Stimulated activated CD8-positive, alpha-beta memory T cell treated with anti-CD3 and anti-CD28 coated beads, Interleukin-15, amount 100 ng/mL, for 48 hours (primary cell): ENCODE data around the gene RCN1.
"Not testable (repeated sequence)": the region's sequence is repeated elsewhere in the genome, so short reads cannot be mapped to it uniquely, and the experiment has no call there.

ENCODE experiments used
- DNase-seq, 2 donors: peaks; one replicate each; pipeline ENCODE4 v3.0.0-alpha.2; 2020; ENCODE audit warnings: low read depth in 2 of 2

RCN1 gene

DNA sequence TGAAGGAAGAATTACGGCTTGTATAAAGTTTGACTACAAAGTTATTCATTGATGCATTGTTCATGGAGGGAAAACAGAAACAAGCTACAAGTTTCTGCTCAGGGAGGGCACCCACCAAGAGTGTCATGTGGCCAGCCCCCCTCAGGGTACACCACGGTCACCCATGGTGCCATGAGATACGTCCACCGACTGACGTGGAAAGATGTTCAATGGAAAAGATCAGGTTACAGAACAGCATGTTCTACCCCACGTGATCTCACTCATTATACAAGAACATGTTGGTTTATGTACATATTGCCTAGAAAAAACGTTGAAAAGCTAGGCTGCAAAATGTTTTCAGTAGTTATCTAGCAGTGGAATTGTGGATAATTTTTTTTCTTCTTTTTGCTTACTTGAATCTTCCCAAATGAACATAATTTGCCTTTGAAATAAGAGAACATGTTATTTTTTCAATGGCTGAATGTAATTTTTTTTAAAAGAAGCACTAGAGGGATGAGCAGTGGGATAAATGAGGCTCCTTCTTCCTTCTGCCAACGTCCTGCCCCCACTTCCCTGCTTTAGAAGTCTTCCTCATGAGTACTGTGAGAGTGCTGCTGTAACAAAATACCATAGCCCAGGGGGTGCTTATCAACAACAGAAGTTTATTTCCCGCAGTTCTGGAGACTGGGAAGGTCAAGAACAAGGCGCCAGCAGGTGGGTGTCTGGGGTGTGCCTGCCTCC lies 22.5 kb downstream of the RCN1 start:
- DNase-seq: no peak

DNA sequence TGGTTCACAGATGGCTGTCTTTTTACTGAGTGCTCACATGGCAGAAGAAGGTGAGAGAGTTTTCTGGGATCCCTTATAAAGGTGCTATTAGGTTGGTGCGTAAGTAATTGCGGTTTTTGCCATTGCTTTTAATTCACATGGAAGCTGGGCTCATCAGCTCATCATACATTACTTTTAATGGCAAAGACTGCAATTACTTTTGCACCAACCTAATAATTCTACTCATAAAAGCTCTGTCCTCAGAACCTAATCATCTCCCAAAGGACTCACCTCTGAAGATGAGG lies 23.0 kb downstream of the RCN1 start:
- DNase-seq: no peak

GRCh38 chr11:32115446-32115845 lies 24.6 kb downstream of the RCN1 start:
- no peak for DNase-seq

DNA sequence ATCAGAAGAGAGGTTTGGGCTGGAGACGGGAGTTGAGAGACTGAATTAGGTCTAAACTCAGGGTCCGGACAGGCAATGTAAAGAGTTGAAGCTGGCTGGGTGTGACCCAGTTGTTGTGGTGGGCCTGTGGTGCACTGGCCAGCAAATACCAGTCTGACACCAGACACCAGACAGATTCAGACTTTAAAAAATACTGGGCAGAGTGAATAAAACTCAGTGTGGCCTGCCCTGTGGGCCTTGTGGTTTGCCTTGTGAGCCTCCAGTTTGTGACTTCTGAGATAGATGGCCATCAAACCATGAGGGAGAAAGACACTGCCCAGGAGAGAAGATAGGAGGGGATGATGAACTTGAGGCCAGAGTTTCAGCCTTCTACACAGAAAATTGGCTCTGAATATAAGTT lies 25.8 kb downstream of the RCN1 start:
- no peak for DNase-seq

GRCh38 chr11:32118025-32118974 lies 27.4 kb downstream of the RCN1 start:
- DNase-seq: no peak

DNA sequence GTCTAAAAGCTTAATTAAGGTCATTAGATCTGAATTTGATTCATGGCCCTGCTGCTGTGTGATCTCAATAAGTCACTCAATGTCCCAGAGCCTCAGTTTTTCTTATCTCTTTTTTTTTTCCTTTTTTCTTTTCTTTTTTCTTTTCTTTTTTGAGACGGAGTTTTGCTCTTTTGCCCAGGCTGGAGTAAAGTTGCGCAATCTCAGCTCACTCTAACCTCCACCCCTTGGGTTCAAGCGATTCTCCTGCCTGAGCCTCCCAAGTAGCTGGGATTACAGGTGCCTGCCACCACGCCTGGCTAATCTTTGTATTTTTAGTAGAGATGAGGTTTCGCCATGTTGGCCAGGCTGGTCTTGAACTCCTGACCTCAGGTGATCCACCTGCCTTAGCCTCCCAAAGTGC lies 28.3 kb downstream of the RCN1 start:
- DNase-seq: not testable (repeated sequence)

DNA sequence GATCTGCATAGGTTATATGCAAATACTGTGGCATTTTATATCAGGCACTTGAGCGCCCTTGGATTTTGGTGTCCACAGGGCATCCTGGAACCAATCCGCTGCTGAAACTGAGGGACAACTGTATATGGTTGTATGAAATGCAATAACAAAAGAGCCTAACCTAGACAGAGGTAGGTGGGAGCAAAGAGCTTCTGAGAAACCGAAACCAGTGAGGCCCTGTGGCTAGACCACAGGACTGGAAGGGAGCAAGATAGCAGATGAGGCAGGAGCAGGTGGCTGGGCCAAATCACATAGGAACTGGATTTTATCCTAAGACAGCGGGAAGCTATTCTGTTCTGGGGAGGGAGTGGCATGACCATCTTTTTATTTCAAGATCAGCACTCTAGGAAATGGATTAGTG lies 30.1 kb downstream of the RCN1 start:
- DNase-seq: no peak

DNA sequence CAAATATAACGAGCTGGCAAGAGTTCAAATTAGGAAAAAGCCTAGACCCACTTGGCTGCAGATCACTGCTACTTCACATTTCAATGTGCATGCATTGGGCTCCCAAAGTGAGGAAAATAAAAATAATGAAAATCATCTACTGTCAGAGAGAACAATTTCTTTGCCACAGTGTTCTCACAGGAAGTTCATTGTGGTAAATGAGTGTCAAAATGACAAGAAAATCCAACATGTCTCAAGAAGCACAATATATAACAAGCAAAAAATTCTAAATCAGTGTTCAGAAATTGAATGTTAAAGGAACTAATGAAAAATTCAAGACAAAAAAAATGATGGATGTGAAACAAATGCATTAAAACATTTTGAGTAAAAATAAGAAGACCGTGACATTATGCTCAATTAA lies 31.3 kb downstream of the RCN1 start:
- no peak for DNase-seq

DNA sequence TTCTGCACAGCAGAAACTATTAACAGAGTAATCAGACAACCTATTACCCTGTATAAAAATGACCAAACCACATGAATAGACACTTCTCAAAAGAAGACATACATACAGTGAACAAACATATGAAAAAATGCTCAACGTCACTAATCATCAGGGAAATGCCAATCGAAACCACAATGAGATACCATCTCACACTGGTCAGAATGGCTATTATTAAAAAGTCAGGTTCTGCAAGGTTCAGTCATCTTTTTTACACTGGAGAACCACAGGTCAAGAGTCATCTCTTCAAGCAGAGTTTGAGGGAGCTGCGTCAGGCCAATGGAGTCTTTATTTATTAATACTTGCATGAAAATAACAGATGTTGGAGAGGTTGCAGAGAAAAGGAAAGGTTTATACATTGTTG lies 40.4 kb downstream of the RCN1 start:
- no peak for DNase-seq

- DNase-seq: no peak
Observed at GRCh38 chr11:32136657-32137056, 45.8 kb downstream of the RCN1 start.

- DNase-seq: no peak
Observed at GRCh38 chr11:32137263-32137662, 46.4 kb downstream of the RCN1 start.

DNA sequence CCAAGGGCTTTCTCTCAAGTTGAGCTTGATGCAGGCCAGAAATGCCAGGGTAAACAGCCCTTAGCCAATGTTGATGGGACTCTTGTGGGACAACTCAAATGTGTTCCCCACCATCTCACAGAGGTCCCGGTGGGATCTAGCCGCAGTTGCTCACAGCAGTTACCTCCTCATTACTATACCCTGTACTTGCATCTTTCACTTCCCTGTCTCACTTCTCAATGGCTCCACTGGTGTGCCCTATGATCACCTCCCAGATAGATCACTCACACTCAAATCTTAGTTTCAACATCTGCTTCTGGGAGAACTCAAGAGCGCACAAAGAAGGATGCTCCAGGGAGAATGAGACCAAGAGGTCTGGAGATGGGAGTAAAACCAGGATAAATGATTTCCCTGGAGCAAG lies 47.0 kb downstream of the RCN1 start:
- no peak for DNase-seq

- no peak for DNase-seq
Observed at GRCh38 chr11:32138902-32139301, 48.0 kb downstream of the RCN1 start.

- no peak for DNase-seq
Observed at GRCh38 chr11:32139896-32140520, 49.1 kb downstream of the RCN1 start.

DNA sequence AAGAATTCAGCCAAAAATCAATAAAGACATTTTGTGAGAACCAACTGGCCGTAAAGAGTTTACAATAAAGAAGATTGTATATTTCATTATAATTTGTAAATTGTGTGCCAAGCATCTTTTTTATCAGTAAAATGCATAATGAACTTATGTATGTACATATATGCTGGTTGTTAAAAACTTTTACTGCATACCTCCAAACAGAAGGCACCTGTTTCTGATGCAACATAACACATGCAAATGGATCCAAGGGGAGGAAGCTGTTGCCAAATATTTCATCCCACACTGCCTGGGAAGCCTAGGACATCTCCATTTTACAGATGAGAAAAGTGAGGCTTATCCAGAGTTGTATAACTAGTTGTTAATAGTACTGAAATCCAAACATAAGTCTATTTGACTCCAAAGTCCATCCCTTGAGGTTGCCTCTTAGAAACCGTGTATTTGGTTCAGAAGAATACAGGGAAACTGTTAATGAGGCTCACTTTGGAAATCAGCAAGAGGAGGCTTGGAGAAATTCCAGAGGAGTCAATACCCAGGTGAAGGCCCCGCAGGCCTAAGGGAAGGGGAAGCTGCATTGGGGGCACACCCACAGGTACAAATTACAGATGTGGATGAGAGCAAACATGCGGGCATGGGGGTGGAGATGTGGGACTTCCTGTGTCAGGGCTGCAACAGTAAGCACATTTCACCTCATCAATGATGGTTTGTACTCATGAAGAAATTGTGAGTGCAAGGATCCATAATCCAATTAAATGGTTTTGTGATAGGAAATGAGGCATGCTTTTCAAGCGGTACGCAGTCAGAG lies 51.1 kb downstream of the RCN1 start:
- DNase-seq: no peak

GRCh38 chr11:32143378-32143777 lies 52.5 kb downstream of the RCN1 start:
- no peak for DNase-seq

DNA sequence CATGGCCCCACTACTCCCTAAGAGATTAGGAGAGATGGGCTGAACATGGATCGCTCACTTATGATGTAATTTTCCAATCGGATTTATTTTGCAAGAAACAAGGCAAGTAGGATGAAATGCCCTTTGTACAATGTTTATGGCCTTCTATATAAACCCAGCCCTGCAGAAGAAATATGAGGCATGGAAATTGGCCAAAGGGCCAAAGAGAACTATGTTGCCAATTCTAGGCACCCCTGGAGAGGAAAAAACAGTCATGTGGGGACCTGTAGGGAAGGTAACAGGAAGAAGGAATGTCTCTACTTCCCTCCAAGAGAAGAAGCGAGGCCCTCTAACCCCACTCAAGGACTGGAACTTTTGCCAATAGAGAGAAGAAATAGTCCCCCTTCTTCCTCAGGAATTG lies 54.4 kb downstream of the RCN1 start:
- DNase-seq: no peak

DNA sequence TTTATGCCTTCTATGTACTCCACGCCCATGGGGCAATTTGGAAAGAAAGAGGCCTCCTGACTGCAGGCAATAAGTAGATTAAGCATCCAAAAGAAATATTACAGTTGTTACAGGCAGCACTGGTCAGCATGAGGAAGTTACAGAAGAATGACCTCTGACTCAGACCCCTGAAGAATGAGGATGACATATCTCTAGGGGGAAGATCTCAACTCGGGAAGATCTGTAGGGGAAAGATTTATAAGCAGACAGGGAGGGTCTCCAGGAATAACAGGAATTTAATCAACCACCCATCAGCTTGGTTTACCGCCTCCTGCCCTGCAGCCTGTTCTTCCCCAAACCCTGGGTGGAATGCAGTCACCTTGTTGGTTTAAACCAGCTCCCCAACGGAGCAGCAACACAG lies 58.0 kb downstream of the RCN1 start:
- DNase-seq: no peak

DNA sequence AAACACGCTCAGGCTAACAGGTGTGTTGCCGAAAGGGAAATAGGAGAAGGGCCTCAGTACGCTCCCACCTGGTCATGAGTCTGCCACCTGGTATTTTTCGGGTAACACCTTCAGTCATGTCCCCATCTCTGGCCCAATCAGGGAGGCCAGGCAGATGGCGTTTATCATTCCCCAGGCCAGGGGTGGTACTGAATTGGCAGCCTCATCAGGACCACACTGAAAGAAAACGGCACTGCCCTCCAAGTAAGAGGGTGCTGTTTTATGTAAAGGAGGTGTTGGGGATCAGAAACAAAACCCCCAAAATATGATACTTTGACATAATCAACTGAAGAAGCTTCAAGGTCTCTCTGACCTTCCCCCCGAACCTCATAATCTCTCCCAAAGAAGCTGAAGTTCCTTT lies 58.9 kb downstream of the RCN1 start:
- DNase-seq: no peak

DNA sequence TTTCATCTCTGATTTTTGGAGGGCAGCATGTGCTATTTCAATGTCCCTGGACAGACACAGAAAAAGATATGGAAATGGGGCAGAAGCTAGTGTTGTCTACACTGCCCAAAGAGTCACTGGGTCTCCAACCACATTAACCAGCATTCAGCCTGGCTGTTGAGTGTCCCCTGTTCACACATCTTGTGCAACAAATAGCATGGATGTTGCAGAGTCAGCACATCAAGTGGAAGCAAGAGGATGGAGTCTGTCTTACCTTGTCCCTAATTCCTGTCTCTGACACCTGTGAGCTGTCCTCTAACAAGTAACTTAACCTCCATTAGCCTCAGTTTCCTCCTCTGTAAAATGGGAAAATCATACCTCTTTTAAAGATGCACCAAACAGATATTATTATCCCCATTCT lies 60.2 kb downstream of the RCN1 start:
- DNase-seq: no peak

GRCh38 chr11:32152216-32152615 lies 61.3 kb downstream of the RCN1 start:
- DNase-seq: no peak

DNA sequence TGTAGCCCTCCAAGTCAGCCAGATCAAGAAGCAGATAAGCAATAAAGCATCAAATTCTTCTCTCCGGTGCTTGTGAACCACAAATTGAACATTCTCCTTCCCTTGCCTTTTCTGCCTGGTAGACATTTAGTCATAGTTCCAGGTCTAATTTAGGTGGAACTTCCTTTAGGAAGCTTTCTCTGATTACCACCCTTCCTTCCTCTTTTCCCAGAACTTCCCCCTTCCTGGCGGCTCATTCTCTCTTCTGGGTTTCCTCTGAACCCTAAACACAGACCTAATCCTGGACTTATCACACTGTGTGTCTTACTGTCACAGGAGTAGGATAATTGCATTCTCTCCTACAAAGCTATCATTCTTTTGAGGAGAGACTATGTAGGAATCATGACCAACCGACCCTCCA lies 61.9 kb downstream of the RCN1 start:
- no peak for DNase-seq
